ENCODE results near the gene P2RX6.

Gene P2RX6

GRCh38 chr22:20979940-20980453 is 35.0 kb upstream of the P2RX6 start:
- no peak for DNase-seq (ENCODE audit: low read depth in 2 of 2)

- DNase-seq (ENCODE audit: low read depth in 2 of 2) = no peak
Observed at GRCh38 chr22:20980523-20980922, 34.4 kb upstream of the P2RX6 start.

- no peak for DNase-seq (ENCODE audit: low read depth in 2 of 2)
Observed at GRCh38 chr22:20980938-20981722, 33.8 kb upstream of the P2RX6 start.

- DNase-seq (ENCODE audit: low read depth in 2 of 2) = peak; percentile 30 to 69
Observed at GRCh38 chr22:20981787-20982562, 33.0 kb upstream of the P2RX6 start, which contains the start of gene LZTR1. LZTR1 (plus strand) TSS chr22:20982297; CDS start chr22:20982372, 75 bp downstream.

- no peak for DNase-seq (ENCODE audit: low read depth in 2 of 2)
Observed at GRCh38 chr22:20982563-20982882, 32.4 kb upstream of the P2RX6 start.

- no peak for DNase-seq (ENCODE audit: low read depth in 2 of 2)
Observed at GRCh38 chr22:20983081-20983771, 31.7 kb upstream of the P2RX6 start.

DNA sequence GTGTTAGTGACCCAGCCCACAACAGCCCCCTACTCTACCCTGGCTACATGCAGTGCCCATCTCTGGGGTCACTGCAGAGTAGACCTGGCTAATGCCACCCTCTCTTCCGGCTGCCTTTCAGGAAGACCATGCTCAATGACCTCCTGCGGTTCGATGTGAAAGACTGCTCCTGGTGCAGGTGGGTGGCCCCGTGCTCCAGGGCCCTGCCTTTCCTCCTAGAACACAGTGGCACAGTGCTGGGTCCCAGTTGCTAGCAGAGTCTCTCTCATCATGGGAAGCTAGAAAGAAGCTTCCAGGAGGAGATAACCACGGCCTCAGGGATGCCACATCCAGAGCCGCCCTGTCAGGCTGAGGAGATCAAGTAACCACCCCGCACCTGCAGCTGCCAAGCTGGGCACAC is 29.2 kb upstream of the P2RX6 start:
- no peak for DNase-seq (ENCODE audit: low read depth in 2 of 2)

DNA sequence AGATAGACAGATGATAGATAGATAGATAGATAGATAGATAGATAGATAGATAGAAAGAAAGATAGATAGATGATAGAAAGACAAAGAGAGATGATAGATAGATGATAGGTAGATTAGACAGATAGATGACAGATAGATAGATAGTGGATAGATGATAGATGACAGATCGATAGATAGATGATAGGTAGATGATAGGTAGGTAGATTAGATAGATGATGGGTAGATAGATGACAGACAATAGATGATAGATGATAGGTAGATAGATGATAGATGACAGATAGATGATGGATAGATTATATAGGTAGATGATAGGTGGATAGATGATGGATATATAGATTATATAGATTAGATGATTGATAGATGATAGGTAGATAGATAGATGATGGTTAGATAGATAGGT is 28.6 kb upstream of the P2RX6 start:
- no peak for DNase-seq (ENCODE audit: low read depth in 2 of 2)

DNA sequence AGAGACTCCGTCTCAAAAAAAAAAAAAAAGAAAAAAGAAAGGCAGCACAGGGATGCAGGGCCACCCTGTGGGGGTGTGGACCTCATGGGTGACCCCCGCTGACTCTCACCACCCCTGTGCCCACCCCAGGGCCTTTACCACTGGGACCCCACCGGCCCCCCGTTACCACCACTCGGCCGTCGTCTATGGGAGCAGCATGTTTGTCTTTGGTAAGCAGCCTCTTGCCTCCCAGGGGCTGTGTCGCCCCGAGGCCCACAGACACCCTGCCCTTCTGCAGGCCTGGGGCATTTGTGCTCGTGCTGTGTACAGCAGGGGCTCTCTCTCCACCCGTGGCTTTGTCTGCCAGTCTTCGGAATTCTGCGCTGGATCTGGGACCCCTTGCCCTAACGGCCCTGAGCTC is 27.6 kb upstream of the P2RX6 start:
- DNase-seq (ENCODE audit: low read depth in 2 of 2) = no peak

GRCh38 chr22:20988573-20989322 is 26.2 kb upstream of the P2RX6 start:
- no peak for DNase-seq (ENCODE audit: low read depth in 2 of 2)

DNA sequence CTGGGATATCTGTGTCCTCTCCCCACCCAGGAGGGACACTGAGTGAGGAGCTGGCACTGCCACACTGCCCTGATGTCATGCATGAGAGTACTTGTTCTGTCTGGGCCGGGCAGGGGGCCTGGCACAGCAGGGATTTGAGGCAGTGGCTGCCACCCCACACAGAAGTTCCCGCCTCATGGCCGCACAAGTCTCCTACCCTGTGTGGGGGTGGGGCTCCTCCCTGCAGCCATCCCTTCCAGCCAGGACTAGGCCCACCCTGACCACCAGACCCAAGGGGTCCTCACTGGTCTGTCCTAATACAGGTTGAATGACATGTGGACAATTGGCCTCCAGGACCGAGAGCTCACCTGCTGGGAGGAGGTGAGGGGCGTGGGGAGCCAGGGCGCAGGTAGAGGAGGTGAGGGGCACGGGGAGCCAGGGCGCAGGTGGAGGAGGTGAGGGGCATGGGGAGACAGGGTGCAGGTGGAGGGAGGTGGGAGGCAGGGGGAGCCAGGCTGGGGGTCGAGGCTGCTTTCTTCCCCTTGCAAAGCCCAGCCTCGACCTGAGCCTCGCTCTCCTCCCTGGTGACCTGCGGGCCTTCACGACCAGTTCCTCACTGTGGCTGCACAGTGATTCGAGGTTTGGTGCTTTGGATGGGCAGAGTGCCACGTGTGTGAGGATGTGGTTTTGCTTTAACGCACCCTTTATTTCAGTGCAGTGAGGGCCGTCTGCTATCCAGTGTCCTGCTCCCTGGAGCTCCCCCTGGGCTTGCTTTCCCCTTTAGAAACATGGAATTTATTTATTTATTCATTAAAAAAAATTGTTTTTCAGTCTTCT is 25.4 kb upstream of the P2RX6 start:
- no peak for DNase-seq (ENCODE audit: low read depth in 2 of 2)

DNA sequence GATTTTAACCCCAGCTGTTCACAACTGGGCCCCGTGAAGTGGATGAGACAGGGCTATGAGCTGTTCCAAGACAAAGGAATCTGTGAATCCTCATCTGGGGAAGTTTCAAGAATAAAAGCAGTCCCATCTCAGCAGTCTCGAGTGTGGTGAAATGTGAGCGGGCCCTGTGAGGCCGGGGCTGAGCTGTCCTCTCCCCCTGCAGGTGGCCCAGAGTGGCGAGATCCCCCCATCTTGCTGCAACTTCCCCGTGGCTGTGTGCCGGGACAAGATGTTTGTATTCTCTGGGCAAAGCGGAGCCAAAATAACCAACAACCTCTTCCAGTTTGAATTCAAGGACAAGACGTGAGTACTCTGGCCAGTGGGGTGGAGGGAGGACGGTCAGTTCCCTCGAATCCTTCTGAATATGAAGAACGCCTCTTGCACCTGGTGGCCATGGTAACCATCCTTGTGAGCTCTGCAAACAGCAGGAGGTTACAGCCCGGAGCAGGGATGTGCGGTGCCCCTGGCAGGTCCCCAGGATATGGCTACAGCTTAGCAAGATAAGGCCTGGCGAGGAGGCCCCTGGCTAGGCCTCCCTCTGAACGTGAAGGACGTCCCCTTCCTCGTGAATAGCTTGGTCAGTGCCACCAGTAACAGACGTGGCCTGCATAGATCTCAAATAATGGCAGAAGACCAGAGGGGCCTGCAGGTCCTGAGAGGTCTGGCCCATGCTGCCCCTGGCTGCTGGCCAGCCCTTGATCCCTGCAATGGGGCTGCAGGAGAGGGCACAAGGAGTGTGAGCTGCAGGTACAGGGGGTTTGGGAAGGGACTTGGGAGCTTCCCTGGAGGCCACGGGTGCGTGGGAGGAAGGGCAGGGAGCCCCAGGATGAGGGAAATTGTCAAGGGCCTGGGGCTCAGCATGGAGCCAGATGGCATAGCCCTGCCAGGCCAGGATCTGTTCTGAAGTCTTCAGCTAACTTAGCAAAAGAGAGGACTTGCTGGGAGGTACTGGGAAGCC is 24.5 kb upstream of the P2RX6 start:
- DNase-seq (ENCODE audit: low read depth in 2 of 2) = no peak

DNA sequence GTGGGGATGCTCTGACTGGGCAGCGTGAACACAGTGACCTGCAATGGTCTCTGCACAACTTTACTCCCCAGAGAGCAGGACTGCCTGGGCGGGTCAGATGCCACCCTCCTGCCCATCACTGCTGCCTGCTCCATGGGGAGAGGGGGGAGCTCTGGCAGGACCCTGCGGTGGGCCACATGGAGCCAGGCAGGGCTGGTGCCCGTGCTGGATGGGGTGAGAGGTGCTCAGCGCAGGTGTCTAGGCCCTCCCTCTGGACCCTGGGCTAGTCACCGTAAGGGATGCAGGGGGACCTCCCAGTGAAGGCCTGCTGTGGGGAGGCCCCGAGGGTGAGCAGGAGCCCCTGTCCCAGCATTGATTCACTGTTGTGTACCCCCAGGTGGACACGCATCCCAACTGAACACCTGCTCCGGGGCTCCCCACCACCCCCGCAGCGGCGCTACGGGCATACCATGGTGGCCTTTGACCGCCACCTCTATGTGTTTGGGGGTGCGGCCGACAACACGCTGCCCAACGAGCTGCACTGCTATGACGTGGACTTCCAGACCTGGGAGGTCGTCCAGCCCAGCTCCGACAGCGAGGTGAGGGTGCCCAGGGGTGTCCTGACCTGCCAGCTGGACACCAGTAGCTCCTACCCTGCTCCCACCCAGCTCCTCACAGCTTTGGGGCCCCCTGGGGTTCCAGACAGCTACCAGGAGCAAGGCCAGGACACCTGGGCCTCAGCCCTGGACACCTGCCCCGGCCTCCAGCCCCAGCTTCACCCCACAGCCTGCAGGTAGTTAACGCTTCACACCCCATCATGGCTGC is 23.5 kb upstream of the P2RX6 start:
- DNase-seq (ENCODE audit: low read depth in 2 of 2) = no peak

GRCh38 chr22:20992056-20992442 is 22.9 kb upstream of the P2RX6 start:
- no peak for DNase-seq (ENCODE audit: low read depth in 2 of 2)

- no peak for DNase-seq (ENCODE audit: low read depth in 2 of 2)
Observed at GRCh38 chr22:20992456-20993303, 22.3 kb upstream of the P2RX6 start.

- no peak for DNase-seq (ENCODE audit: low read depth in 2 of 2)
Observed at GRCh38 chr22:20993304-20994127, 21.4 kb upstream of the P2RX6 start.

Data from stimulated activated CD8-positive, alpha-beta memory T cell treated with anti-CD3 and anti-CD28 coated beads, Interleukin-7, amount 100 ng/mL, for 4 hours (primary cell).